Transverse colon (tissue), 3 donors: ENCODE measurements around the gene MEG3.

Experiments used
- CTCF ChIP-seq, 5 experiments: fragments of 200-600 bp in 3 of 5; fragments of 450-650 bp in 2 of 5; sonication (generic) in 3 of 5; IDR thresholded peaks; 1 replicate in 2 of 5; 2 replicates in 3 of 5; pipeline ENCODE4 v1.5.1; 2016 to 2017; ENCODE audit warnings: antibody characterized with exemption in 5 of 5, inconsistent platforms in 3 of 5, mild to moderate bottlenecking in 2 of 5, moderate library complexity in 1 of 5
- POLR2A ChIP-seq: fragments of 450-650 bp; IDR thresholded peaks from one replicate; pipeline ENCODE4 v1.6.1; 2016; ENCODE audit warnings: antibody characterized with exemption, mild to moderate bottlenecking, moderate library complexity

GRCh38 chr14:100860556-100861187, 34.8 kb downstream of the MEG3 start:
- TF ChIP-seq CTCF (IDR thresholded peaks at IDR 0.05) (no peak), POLR2A (no peak)
